GM19438 (cell line): Measurements from ENCODE around the gene SEMA3C.

Experiments used
- ATAC-seq: cut with Tn5 transposase; IDR thresholded peaks from one replicate; pipeline ENCODE4 v1.9.1; 2021; ENCODE audit warnings: low read depth; ENCODE audit not compliant: unreplicated experiment

Gene SEMA3C

GRCh38 chr7:80829527-80829926 is 89.3 kb downstream of the SEMA3C start:
- ATAC-seq, result no peak

DNA sequence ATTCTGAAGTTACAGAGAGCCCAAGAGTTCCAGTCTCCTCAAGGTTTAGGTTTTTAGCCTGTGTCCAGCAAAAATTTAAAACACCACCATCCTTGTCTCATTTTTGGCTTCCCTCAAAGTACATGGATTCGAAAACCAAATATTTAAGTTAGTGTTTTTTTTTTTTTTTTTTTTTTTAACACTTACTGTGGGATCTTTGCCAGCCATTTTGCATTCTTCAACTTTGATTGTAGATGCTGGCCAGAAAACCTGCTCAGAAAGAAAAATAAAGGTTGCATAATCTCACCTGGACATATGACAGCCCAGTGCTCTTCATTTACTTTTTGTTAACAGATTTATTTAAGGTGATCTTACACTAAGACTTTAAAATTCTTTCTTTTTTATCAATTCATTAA is 91.6 kb downstream of the SEMA3C start:
- no peak for ATAC-seq

- ATAC-seq, result no peak
Observed at GRCh38 chr7:80826520-80827238, 92.2 kb downstream of the SEMA3C start.

- ATAC-seq, result no peak
Observed at GRCh38 chr7:80825499-80825898, 93.4 kb downstream of the SEMA3C start.

DNA sequence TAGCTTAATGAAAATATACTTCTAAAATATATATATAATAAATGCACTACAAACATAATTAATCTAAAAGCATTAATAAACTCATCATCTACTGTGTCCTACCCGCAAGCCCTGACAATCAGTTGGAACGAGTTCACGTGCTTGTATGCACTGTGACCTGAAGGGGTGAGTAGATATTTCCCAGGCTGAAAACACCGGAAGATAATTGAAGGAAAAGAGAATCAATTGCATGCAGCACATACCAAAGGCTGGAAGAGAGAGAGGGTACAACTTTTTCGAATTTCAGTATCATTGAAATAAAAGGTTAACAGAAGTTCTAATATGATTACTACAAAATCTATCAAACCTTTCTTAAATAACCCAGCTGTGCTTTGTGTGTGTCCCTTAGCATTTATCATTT is 94.6 kb downstream of the SEMA3C start:
- ATAC-seq, result no peak

- no peak for ATAC-seq
Observed at GRCh38 chr7:80823057-80823456, 95.8 kb downstream of the SEMA3C start.

- no peak for ATAC-seq
Observed at GRCh38 chr7:80821771-80822319, 97.0 kb downstream of the SEMA3C start.

DNA sequence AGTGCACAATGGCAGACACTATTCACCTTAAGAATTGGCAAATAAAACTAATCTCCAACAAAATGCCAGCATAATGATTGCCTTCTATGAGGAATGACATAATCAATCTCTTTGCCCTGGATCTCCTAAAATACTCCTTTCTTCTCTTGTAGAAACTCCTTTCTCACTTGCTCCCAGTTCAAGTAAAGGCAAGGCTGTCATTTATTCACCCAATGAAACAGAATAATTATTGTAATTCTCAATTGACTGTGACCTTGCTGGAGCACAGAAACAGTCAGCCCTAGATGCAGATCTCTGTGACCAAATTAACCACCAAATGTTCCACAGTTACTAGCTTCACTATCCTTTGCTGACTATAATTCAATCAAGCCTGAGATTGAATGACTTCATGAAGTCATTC is 99.3 kb downstream of the SEMA3C start:
- no peak for ATAC-seq

GRCh38 chr7:80818181-80818580 is 100.7 kb downstream of the SEMA3C start:
- no peak for ATAC-seq

- ATAC-seq, result no peak
Observed at GRCh38 chr7:80816806-80817205, 102.0 kb downstream of the SEMA3C start.

- no peak for ATAC-seq
Observed at GRCh38 chr7:80815733-80816132, 103.1 kb downstream of the SEMA3C start.

- ATAC-seq, result no peak
Observed at GRCh38 chr7:80809545-80809944, 109.3 kb downstream of the SEMA3C start.

DNA sequence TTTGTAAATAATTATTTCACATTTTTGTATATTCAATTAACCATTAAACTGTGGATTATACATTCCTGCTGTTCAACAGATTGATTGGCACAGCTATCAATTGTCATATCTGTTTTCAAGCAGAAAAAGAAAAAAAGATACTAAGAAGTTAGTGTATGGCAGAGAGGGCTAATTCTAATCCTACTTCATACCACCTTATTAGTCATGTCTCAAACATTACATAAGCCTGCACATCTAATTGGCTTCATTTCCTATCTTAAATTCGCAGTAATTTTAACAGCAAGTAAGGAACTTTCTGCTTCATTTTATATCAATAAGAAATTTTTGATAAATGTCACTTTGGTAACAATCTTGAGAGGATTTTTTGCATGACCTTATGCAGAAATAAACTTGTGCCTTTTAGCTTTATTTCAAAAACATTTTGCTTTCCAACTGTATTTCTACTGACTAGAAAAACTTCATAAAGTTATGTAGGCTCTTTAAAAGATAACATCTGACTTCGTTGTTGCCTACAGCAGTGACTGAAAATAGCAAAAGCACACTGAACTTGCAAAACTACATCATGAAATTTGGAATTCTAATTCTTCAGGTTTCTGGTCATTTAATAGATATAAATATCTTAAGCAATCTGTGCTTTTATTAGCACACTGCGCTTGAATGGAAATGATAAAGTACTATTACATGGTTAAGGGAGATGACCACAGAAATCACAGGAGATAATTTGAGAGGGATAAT is 111.5 kb downstream of the SEMA3C start:
- no peak for ATAC-seq

DNA sequence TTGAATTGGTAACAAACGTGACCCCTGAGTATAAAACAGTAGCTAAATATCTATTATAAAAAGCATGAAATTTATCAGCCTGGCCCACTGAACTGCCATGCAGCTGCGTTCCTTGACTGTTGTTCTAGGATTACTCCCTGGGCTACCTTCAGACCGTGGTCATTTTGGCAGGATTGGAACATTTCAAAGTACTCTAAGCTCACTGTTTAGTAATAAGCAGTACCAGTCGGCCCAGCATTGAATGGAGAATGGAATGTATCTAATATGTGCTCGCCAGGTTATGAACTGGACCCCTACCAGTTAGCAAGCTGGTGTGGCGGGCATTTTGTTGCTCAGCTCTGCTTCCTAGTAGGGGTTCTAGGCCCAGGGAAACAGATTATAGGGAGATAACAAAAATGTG is 112.2 kb downstream of the SEMA3C start:
- no peak for ATAC-seq

- ATAC-seq, result no peak
Observed at GRCh38 chr7:80804589-80804988, 114.3 kb downstream of the SEMA3C start.

DNA sequence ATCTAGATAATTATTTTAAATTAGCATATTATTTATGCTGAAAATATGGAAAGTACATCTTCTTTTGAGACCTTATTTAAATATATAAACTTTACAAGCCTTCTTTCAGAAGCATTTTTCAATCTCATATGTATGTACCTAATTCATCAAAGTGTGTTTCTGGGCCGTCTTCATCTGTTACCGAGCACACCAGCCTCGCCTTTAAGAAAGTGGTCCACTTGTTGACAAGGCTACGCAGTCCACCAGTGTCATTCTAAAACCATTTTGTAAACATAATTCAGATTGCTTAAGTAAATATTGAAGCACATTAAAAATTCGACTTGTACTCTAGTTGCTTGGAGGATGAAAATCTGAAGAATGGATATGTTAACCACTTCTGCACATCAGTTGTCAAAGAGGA is 116.3 kb downstream of the SEMA3C start:
- no peak for ATAC-seq

DNA sequence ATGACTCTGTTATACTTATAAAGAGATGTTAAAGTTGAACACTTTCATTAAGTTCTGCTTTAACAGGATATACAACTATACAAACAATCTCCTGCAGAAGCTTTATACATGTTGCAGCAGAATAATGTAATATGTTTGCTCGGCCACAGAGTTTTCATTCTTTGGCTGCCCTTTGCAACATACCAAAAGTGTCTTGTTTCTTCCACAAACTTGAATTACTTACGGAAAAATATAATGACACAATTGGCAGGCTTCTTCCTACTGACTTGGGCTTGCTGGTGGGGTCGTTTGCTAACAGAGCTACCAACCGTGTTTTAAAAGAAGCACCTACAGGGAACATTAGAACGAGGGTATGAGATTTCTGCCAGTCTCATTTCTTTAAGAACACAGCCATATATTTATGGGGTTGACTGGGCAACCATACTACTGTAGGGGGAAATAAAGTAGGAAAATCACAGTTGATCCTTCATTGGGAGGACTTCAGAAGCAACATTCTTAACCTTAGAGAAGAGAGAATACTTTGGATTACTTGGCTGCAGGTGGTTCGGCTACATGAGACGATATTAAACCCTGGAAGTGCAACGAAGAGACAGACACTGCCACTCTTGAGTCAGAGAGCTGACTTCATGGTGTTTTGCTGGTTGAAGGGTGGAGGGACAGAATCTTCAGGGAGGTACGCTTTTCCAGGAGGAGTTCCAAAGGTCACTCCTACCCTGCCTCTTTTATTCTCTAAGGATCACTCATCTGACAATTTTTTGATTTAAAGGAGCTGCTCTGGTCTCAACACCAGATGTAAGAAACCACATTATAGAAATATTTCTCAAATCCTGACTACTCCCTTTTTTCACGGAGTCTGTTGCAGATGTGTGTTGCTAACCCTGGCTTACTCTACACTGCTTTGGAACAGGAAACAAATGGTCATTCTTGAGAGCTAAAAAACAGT is 123.9 kb downstream of the SEMA3C start:
- ATAC-seq, result no peak

DNA sequence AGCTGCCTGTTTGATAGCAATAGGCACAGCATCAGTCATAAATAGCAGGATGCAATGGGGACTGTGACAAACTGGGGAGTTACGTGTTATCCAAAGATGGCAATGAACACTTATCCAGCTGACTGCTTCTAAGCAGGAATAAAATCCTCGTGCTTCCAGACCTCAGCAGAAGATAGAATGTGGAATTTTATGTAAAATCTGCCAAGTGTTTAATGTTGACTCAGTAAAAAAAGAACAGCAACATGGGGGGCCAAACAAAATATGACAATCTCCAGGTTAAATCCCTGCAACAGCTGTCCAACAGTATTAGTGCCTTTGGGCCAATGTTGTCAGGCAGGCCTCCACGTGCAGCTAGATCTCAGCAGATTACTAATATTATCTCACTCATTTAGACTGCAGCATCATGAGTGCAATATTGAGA is 127.3 kb downstream of the SEMA3C start:
- no peak for ATAC-seq

GRCh38 chr7:80790877-80791276 is 128.0 kb downstream of the SEMA3C start:
- ATAC-seq, result no peak

- no peak for ATAC-seq
Observed at GRCh38 chr7:80787721-80788120, 131.1 kb downstream of the SEMA3C start.
